Measurements from ENCODE around the gene DNAH1.
"Not testable (repeated sequence)": the region's sequence is repeated elsewhere in the genome, so short reads cannot be mapped to it uniquely, and the experiment has no call there.

Gene DNAH1

GRCh38 chr3:52313774-52314188 is 2.3 kb upstream of the DNAH1 start:
- no peak for DNase-seq

- no peak for DNase-seq
Measured at GRCh38 chr3:52314489-52314888, 1.6 kb upstream of the DNAH1 start.

DNA sequence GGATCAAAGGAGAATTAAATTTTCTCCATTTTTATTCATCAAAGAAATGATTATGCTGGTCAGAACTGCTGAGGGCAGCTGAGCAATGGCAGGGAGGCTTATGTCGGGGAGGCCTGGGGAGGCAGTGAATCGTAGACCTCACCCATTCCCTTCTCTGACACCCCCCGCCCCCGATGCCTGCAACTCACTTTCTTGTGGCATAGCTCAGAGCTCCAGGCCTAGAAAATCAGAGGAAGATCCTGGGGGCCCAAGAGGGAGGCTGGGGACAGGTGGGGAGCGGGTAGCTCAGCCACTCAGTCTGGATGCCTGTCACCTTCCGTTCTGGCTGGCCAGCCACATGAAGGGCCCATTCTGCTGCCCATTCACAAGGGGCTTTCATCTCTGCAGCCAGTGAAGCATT is 1.1 kb upstream of the DNAH1 start:
- DNase-seq, result no peak

DNA sequence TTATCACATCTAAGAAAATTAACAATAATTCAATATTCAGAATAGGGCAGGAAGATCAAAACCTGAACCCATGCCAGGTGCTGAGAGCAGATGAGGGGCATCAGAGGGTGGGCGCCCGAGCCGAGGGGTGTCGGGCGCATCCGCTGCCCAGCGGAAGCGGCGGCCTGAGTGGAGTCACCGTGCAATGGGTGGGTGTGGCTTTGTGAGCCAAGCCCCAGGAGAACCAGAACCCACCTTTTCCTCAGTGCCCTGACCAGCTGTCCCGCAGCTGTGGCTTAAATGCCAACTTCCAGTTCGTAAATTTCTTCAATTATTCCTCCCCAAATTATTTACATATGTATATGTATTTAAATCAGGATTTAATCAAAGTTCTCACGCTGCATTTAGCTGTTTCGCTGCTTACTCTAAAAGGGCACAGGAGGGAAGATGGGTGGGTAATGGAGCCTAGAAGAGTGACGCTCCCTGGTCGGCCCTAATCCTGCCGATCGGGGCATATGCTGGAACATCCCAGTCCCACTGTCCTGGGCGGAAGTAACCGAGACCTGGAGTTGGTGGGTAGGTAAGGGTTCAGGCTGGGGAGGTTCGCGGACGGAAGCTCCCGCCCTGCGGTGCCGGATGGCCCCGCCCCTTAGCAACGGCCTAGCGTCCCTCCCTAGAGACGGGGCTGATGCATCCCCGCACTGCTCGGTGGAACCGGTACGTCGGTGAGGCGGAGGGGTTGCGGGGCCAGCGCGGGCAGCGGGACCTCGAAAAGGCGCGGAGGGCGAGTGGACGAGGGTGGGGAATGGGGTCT is 1.3 kb downstream of the DNAH1 start:
- peak; percentile 76 to 81 for DNase-seq

- no peak for DNase-seq
Measured at GRCh38 chr3:52318186-52318816, 2.2 kb downstream of the DNAH1 start.

DNA sequence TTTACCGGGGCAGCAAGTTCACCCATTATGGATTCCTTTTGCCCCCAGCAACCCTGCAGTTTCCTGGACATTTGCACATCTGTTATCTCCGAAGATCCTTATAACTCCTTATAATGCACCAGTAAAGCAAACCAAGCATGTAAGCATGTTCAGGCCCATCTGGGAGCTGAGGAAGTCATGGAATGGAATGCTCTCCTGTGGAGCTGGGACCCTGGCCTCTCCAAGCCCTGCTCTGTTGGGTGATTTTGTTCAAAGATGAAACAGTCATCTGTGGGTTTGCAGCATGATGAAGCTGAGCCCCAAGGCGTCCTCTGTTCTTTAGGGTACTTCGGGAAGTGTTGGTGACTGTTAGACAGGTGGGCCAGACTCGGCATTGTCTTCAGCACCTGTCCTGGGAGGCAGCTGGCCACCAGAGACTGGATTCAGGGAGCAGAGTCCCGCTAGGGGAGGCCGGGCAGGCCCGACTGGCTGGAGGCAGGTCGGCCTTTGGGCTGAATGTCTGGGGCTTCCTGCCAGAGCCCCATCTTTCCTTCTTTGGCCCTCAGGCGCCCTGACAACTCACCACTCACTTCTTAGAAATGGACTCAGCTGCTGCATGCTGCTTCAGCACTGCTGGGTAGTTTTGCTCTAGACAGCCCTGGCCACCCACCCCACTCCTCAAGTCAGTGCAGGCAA is 3.9 kb downstream of the DNAH1 start:
- DNase-seq, result no peak

DNA sequence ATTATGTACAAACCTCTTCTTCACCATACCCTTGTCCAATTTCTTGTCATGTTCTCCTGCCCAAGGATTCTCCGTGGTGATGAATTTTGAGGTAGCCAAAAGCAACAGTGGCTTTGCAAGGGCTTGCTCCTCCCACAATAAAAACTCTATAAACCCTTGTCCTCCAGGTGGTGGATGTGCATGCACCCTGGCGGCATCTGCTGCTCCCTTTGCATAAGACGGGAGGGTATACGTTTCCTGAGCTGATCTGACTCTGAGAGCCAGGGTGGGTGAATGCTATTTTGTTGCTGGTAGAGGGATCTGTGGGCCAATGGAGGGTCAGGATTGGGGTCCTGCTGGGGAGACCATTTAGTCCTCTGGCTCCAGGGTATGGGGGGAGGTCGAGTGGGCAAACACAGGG is 5.4 kb downstream of the DNAH1 start:
- DNase-seq, result no peak

GRCh38 chr3:52322466-52322865 is 6.3 kb downstream of the DNAH1 start:
- DNase-seq, result no peak

DNA sequence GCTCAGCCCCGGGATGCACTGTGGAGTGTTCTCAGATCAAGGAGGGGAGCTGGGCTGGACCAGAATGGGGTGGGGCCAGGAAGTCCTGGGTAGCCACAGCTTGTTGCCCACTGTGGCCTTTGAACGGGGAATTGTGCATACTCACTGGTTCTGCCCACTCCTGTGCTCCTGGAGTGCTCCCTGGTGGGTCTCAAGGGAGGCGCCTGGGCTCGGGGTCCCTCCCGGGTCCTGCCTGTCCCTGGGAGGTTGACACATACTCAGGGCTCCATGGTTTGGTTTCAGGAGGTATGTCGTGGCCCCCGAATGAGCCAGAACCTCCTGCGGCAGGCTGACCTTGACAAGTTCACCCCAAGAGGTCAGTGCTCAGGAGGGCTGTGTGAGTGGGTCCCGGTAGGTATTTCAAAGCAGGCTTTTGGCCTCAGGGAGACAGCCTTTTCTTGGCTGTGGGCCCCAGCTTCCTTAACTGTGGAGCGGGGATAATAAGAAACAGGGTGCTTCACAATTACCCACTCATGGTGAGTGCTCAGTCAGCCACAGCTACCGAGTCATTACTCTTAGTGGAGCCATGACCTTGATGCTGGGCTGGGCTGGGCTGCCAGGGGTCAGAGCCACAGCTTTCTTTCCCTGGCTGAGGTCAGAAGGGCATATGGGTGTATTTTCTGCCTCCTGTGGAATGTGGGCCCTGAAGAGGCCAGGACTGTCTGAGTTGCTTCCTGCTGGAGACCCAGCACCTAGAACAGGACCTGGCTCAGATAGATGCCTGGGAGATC is 7.6 kb downstream of the DNAH1 start:
- DNase-seq, result no peak

DNA sequence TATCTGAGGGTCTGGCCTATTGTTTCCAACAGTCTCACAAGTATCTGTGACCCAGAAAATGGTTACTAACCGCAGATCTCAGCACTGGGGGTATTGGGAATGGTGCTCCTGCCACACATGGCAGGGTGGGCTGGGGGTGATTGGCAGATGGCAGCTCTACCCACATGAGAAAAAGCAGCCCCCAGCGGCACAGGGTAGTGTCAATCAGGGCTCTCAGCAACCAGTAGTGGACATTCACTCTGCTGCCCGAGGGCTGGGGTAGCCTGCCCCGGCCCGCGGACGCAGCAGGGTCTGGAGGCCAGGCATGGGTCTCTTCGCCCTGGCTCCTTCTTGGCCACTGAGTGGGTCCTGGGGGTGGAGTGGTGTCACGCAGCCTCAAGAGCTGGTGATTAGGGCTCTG is 8.6 kb downstream of the DNAH1 start:
- no peak for DNase-seq

DNA sequence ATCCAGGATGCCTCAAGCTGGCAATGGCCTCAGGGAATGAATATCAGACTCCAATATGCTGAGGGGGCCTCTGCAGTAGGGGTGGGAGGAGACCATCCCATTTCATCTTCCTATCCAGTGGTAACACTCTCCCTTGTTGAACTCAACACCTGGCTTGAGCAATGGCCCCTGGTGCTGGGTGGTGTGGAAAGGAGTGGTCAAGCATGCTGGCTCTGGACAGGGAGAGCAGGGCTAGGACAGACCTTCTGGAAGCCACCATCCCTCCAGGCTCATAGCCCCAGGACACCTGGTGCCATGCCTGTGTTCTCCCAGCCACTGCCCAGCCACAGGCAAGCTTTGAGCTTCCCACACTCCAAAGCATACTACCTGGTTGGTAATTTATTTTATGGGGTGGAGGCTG is 9.6 kb downstream of the DNAH1 start:
- DNase-seq, result no peak

GRCh38 chr3:52326976-52327375 is 10.9 kb downstream of the DNAH1 start:
- DNase-seq, result no peak

- no peak for DNase-seq
Measured at GRCh38 chr3:52327486-52328290, 11.6 kb downstream of the DNAH1 start.

DNA sequence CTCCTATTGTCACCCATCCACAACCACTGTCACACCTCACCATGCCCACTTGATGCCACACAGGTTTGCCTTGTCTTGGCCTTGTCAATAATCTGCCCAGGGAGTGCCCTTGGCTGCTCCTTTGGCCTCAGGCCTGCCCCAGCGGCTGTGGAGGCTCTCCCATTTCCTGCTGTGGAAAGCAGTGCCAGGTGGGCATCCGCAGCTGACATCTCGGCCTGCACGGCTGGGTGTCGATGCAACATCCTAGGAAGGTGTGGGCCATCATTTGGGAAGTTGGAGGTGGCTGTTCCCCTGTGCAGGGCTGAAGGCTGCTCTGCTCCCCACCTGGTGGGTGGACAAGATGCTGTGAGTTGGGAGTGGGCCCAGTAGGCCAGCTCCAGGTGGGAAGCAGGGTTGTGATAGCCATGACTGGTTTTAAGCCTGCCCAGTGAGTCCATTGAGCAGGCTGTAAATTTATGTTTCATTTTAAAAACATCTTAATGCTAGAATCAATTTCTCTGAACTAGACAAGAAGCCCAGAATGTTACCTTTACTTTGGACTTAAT is 12.5 kb downstream of the DNAH1 start:
- DNase-seq, result no peak

DNA sequence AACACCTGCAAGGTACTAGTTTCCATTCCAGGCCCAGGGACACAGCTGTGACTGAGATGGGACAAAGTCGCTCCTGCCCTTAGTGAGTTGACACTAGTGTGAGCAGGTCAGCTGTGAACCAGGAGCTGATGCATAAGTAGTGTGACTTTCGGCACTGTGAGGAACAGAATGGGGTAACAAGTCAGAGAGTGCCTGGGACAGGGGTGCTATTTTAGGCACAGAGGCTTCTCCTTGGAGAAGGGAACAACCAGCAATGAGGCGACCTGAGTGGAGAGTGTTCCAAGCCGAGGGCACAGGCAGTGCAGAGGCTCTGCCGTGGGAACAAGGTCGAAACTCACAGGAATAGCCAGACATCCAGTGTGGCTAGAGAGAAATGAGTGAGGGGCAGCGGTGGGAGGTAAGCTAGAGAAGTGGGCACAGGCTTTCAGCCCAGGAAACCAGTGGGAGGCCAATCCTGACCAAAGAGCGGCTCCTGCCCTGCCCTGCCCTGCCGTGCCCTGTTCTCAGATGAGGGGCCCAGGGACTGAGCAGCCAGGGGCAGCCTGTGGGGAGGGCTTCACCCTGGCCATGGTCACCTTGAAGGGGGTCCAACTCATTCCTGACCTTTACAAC is 14.2 kb downstream of the DNAH1 start:
- no peak for DNase-seq

DNA sequence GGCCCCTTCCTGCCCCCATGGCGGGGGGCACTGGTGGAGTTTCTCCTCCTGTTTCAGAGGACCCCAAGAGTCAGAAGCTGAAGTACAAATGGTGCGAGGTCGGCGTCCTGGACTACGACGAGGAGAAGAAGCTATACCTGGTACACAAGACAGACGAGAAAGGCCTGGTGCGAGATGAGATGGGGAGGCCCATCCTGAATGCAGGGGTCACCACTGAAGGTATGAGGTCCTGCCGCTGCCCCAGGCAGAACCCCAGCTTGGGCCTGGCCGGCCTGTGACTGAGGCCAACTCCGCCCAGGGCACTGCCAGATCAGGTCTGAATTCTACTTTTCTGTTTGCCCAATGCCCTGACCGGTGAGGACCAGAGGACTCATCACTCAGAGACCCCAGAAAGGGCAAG is 15.0 kb downstream of the DNAH1 start:
- DNase-seq, result no peak

- no peak for DNase-seq
Measured at GRCh38 chr3:52331906-52332305, 15.8 kb downstream of the DNAH1 start.

GRCh38 chr3:52333869-52334557 is 17.9 kb downstream of the DNAH1 start:
- DNase-seq, result no peak

DNA sequence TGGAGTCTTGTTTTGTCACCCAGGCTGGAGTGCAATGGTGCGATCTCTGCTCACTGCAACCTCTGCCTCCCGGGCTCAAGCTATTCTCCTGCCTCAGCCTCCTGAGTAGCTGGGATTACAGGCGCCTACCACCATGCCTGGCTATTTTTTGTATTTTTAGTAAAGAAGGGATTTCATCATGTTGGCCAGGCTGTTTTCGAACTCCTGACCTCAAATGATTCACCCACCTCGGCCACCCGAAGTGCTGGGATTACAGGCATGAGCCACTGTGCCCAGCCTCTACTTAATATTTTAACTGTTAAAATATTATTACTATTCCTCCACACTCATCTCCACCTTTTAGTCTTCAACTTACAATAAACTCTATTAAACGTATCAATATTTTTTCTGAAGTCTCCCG is 22.0 kb downstream of the DNAH1 start:
- DNase-seq, result not testable (repeated sequence)

- peak; percentile 29 to 35 for DNase-seq
Measured at GRCh38 chr3:52339612-52340011, 23.5 kb downstream of the DNAH1 start.

- DNase-seq, result no peak
Measured at GRCh38 chr3:52341123-52341522, 25.0 kb downstream of the DNAH1 start.
